H1 (cell line): ENCODE measurements around the gene PGBD5. TPM values are rescaled to one million over a fixed set of nuclear protein-coding genes. Genes with fewer than 3 reads are reported as not detected.

Experiments
- KDM1A ChIP-seq: fragments of 200-600, 300-600 bp; sonication (generic); IDR thresholded peaks from 2 replicates; pipeline ENCODE4 v1.7.1; 2016; ENCODE audit warnings: mild to moderate bottlenecking, low read length, borderline replicate concordance
- POLR2AphosphoS5 ChIP-seq: IDR thresholded peaks from 2 replicates; pipeline ENCODE4 v1.6.1; 2011; ENCODE audit warnings: low read depth, low read length
- SAP30 ChIP-seq: fragments of 300-600 bp; sonication (generic); IDR thresholded peaks from 2 replicates; pipeline ENCODE4 v1.7.1; 2012; ENCODE audit warnings: low read length, moderate library complexity, mild to moderate bottlenecking, inconsistent platforms; ENCODE audit not compliant: insufficient read depth, insufficient replicate concordance
- SIN3A ChIP-seq, 2 experiments: IDR thresholded peaks in 1 of 2; conservative IDR thresholded peaks in 1 of 2; 2 replicates each; pipeline ENCODE4 v1.6.1; 2011 to 2012; ENCODE audit warnings: low read length in 2 of 2, improper control_type of control experiment in 1 of 2, low read depth in 1 of 2, mild to moderate bottlenecking in 1 of 2
- polyA plus RNA-seq, 7 experiments: library from polyadenylated mRNA; depleted of rRNA in 3 of 7; stranded (reverse) in 5 of 7; unstranded in 2 of 7; fragments of >200 nt in 5 of 7; fragments of 200-250 nt in 2 of 7; gene quantifications; 1 replicate in 5 of 7; 2 replicates in 1 of 7; 4 replicates in 1 of 7; pipeline versions ENCODE4 v1.2.1 to v1.2.3, GENCODE V29; 2011 to 2013; ENCODE audit warnings: missing spikeins in 2 of 7, mixed read lengths in 2 of 7
- total RNA-seq: library from RNA; stranded (reverse); fragmentation: NEBNext Ultra II Directional; extraction: Animal tissue kit (Norgen Biotek cat#: 25700); gene quantifications from 2 replicates; pipeline ENCODE4 v1.2.1, GENCODE V29; 2021
- TF ChIP-seq, protein P1 (sequence below): IDR thresholded peaks from 2 replicates; pipeline ENCODE4 v1.6.1; 2011; ENCODE audit warnings: low read depth, mild to moderate bottlenecking, low read length; ENCODE audit not compliant: insufficient read depth

The PGBD5 gene
- total and polyA plus RNA-seq, 2 of the 8 experiments (the other 6 are each of a cell fraction or from before 2014, with no cell fraction given) = 16.3 to 18.4 TPM

DNA sequence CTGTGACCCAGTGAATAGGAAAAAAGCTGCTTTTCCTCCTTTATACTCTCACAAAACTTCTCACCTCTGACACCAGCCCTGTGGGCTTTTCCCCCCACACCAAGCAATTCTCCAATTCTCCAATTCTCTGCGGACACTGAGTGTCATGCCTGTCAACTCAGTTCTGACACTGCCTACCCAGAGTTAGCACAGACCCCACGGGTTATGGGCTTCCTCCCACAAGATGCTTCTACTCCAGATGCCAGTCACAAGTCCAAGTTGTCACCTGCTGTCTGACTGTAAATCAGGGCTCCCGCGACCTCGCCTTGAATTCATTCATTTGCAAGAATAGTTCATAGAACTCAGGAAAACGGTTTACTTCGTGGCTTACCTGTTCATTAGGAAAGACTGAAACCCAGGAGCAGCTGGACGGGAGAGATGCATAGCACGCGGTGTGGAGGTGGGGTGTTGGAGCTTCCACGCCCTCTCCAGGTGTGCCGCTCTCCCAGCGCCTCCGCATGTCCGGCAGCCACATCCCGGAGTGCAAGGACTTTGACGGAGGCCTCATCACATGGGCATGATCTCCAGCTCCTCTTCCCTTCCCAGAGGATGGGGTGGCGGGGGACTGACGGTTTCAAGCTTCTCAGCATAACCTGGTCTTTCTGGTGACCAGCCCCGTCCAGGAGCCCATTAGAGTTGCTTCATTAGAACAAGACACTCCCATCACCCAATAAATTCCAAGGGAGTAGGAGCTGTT lies 154.7 kb downstream of the PGBD5 start (continued):
- TF ChIP-seq SAP30 (no peak), POLR2AphosphoS5 (no peak), SIN3A (conservative IDR thresholded peaks at IDR 0.05 in 1 of 2, IDR thresholded peaks at IDR 0.05 in 1 of 2; ENCODE audit: low read depth in 1 of 2, low read length in 2 of 2) (no peak), KDM1A (no peak)
- TF ChIP-seq, protein P1, sequence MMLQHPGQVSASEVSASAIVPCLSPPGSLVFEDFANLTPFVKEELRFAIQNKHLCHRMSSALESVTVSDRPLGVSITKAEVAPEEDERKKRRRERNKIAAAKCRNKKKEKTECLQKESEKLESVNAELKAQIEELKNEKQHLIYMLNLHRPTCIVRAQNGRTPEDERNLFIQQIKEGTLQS = no peak
